GM12875 (cell line): ENCODE results near the gene NAPG.

Experiments used
- H3K4me3 ChIP-seq: one replicate; pipeline ENCODE4 v1.5.1; 2011; ENCODE audit warnings: low read depth, low read length, control low read depth
- CTCF ChIP-seq: IDR thresholded peaks from 2 replicates; pipeline ENCODE4 v1.5.1; 2011; ENCODE audit warnings: low read depth, mild to moderate bottlenecking, control low read depth, inconsistent platforms, low read length, moderate library complexity, borderline replicate concordance; ENCODE audit not compliant: insufficient read depth

The NAPG gene

GRCh38 chr18:10514082-10514481 is 11.7 kb upstream of the NAPG start:
- no peak for TF ChIP-seq CTCF
- no peak overlapping the region for H3K4me3 ChIP-seq

GRCh38 chr18:10514601-10515000 is 11.2 kb upstream of the NAPG start:
- no peak overlapping the region for H3K4me3 ChIP-seq
- TF ChIP-seq CTCF = no peak

GRCh38 chr18:10515456-10515855 is 10.4 kb upstream of the NAPG start:
- TF ChIP-seq CTCF = no peak
- no peak overlapping the region for H3K4me3 ChIP-seq

- H3K4me3 ChIP-seq = no peak overlapping the region
- TF ChIP-seq CTCF = no peak
These were observed 9.7 kb upstream of the NAPG start for GRCh38 chr18:10516078-10516477.

GRCh38 chr18:10518595-10519255 is 7.1 kb upstream of the NAPG start:
- no peak for TF ChIP-seq CTCF
- H3K4me3 ChIP-seq = no peak overlapping the region

- H3K4me3 ChIP-seq = no peak overlapping the region
- TF ChIP-seq CTCF = no peak
These were observed 6.5 kb upstream of the NAPG start for GRCh38 chr18:10519366-10519765.
